AG10803 (cell line): ENCODE measurements around the gene CADPS2.

Experiments
- DNase-seq: peaks from one replicate; pipeline ENCODE4 v3.0.0; 2010; ENCODE audit warnings: low read depth
- H3K4me3 ChIP-seq: 2 replicates; pipeline ENCODE4 v1.5.1; 2011; ENCODE audit warnings: mild to moderate bottlenecking, low read length, control low read depth
- TF ChIP-seq, protein P1 (sequence below): conservative IDR thresholded peaks from 2 replicates; pipeline ENCODE4 v1.5.1; 2011; ENCODE audit warnings: mild to moderate bottlenecking, low read length, control low read depth, inconsistent platforms

CADPS2 gene

DNA sequence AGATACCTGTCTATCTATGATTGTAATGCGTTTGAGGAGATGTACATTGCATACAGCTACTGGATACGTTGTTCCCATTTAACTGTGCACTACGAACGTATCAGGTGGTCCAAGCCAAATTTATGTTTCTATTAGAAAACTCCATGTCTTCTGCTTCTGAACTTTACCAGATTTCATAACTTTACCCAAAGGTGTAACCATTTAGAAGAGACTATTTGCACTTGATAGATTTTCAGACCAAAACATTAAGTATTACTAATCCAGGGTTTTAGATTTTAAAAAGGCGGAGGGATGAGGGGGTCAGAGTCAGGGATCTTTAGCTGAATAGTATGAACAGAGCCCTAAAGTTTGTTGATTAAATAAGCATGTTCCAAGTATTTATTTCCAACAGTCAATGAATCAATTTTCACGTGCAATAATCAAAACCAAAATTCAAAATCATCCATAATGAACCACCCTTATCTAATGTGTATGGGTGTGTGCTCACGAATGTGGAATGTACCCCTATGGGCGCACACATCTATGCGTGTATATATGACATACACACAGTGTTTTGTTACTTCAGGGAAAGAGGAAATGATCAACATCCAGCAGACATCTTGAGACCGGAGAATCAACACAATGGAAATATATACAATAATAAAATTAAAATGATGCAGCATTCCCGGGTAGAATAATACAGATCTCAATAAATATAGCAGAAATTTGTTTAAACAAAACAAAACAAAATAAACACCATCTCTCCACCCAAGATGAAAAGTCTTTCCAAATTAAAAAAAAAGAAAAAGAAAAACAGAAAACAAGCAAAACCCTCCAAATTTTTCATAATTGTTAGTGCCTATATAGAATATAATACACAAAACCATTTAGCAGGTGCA, 585.1 kb downstream of the CADPS2 start:
- DNase-seq: no peak
- H3K4me3 ChIP-seq: no peak overlapping the region
- TF ChIP-seq, protein P1, sequence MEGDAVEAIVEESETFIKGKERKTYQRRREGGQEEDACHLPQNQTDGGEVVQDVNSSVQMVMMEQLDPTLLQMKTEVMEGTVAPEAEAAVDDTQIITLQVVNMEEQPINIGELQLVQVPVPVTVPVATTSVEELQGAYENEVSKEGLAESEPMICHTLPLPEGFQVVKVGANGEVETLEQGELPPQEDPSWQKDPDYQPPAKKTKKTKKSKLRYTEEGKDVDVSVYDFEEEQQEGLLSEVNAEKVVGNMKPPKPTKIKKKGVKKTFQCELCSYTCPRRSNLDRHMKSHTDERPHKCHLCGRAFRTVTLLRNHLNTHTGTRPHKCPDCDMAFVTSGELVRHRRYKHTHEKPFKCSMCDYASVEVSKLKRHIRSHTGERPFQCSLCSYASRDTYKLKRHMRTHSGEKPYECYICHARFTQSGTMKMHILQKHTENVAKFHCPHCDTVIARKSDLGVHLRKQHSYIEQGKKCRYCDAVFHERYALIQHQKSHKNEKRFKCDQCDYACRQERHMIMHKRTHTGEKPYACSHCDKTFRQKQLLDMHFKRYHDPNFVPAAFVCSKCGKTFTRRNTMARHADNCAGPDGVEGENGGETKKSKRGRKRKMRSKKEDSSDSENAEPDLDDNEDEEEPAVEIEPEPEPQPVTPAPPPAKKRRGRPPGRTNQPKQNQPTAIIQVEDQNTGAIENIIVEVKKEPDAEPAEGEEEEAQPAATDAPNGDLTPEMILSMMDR: no peak

DNA sequence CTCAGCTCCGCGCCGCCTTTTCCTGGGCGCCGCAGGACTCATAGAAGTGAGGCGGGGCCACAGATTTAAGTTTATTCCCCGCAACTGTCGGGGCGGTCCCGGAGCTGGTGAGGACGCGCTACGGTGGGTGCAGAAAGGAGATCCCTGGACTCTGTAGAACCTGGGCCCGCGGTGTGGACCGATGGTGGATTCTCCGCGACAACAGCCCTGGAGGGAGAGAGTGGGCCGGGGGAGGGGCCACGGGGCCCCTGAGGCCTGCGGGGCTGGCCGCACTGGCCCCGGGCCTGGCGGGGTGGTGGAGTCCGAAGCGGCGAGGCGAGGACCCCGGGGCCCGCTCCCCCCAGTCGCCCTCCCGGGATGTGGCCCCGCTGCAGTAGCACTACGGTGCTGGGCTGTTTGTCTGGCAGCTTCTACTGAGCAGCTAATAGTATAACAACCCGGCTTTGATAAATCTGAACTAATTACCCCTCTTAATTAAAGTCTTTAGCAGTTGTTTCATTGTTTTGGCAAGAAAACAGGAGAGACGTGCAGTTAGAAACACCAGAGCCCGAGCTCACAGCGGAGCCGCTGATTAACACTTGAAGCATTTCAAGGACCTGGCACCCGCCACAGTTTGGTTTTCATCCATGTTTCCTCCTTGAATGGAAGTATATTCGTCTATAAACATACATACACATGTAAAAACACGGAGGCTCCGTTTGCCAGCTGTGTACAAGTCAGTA, 585.9 kb downstream of the CADPS2 start:
- H3K4me3 ChIP-seq: no peak overlapping the region
- DNase-seq: peak; percentile 6

DNA sequence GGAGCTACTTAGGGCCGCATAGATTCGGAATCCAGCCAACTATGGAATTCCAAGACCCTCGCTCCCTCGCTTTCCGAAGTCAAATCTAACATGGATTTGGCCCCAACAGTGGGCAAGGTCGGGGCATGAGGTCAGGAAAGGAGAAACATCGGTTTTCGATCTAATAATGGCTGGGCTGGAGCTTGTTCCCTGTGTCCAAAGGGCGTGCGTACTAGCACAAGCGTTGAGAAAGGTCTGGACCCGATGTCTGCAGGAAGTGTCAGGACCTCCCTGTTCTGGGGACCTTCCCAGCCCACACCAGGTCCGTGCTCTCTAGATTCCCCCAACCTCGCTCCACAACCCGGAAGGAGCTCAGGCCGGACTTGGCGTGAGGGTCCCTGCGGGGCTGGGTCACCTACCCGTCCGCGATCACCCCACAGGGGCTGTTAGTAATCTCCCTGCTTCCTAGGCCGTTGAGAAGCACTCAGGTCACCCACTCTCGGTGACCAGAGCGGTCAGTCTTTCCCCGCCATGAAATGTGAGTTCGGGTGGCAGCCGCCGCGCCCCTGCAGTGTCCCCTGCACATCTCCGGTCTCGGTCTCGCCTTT, 586.5 kb downstream of the CADPS2 start:
- no peak overlapping the region for H3K4me3 ChIP-seq
- DNase-seq: no peak
- TF ChIP-seq, protein P1: no peak

More for the DNA sequence above, 585.9 kb downstream of the CADPS2 start:
- TF ChIP-seq, protein P1: no peak

DNA sequence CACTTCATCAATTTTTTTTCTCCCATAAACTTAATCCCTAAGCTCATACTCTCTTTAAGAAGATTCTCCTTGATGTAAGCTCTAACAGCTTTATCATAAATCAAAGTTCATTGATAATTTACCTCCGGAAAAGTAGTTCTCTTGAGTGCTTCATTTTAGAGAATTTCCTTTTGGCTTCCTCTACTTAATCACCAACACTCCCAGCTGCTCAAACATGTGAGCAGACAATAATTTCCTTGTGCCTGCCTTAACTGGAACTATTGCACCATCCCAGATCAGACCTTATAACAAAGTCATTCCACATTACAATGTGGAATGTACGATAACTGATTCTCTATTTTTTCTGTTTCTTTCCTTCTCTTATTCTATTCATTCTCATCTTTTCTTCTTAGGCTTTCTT, 587.6 kb downstream of the CADPS2 start:
- no peak overlapping the region for H3K4me3 ChIP-seq
- no peak for DNase-seq
- TF ChIP-seq, protein P1: no peak

DNA sequence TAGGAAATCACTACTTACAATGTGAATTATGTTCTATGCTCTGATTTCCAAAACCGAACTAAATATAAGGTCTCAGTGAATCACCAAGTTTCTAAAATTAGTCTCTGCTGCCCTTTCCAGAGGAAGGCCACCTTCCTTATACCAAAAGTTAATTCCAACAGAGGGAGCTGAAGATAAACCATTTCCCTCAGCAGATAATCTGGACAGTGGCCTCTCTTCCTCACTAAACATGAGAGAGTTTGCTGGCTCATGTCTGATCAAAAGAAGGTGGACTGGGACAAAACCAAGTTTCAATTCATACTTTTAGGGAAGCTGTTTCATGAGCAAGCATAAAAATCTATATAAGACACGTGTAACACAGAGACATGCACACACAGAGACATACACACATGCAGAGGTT, 588.1 kb downstream of the CADPS2 start:
- TF ChIP-seq, protein P1: no peak
- DNase-seq: no peak
- H3K4me3 ChIP-seq: no peak overlapping the region

DNA sequence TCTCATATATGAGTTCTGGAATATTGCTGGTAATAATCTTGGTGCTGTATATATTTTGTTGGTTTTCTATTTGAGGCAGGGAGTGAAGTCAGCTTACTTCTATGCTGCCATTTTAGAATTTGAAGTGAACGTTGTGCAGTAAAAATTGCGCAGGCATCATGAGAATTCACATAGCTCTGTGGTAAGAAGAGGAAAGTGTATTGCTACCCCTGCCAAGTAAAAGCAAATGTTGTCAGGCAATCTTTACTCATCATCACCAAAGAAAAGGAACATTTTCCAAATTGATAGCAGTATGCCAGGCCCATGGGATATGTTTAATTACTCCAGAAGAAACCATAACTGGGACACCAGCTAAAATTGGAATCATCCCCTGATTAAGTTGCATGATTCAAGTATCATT, 595.1 kb downstream of the CADPS2 start:
- DNase-seq: no peak
- TF ChIP-seq, protein P1: no peak
- no peak overlapping the region for H3K4me3 ChIP-seq

DNA sequence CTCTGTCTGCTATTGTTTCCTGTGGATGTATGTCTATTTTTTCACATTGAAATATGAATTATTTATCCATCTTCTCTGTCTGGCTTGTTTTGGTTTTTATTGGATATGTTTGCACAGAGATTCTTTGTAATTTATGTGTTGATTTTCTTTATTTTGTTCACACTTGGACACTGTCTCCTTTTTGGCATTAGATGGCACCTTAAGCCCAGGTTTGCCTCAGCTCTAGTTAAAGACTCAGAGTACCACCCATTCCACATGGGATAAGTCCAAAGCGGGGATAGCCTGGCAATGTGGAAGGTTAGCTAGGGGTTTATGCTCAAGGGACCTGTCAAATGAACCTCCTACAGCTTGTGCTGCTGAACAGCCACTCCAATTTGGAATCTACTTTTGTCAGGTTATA, 595.8 kb downstream of the CADPS2 start:
- no peak for DNase-seq
- TF ChIP-seq, protein P1: no peak
- H3K4me3 ChIP-seq: no peak overlapping the region
